GM21717 (cell line): ENCODE data around the gene ATF5.
"Not testable (repeated sequence)": the region's sequence is repeated elsewhere in the genome, so short reads cannot be mapped to it uniquely, and the experiment has no call there.

Experiments used
- ATAC-seq: cut with Tn5 transposase; IDR thresholded peaks from one replicate; pipeline ENCODE4 v1.9.1; 2021; ENCODE audit warnings: mild to moderate bottlenecking, moderate library complexity; ENCODE audit not compliant: unreplicated experiment

Gene ATF5

GRCh38 chr19:49940482-49940791 is 11.4 kb downstream of the ATF5 start:
- ATAC-seq: no peak

DNA sequence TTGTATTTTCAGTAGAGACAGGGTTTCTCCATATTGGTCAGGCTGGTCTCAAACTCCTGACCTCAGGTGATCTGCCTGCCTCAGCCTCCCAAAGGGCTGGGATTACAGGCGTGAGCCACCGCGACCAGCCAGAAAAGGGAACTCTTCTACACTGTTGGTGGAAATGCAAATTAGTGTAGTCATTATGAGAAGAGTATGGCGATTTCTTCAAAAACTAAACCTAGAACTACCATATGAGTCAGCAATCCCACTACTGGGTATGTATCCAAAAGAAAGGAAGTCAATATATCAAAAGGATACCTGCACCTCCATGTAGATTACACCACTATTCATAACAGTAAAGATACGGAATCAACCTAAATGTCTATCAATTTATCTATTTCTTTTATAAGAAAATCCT is 15.6 kb downstream of the ATF5 start:
- ATAC-seq: not testable (repeated sequence)

DNA sequence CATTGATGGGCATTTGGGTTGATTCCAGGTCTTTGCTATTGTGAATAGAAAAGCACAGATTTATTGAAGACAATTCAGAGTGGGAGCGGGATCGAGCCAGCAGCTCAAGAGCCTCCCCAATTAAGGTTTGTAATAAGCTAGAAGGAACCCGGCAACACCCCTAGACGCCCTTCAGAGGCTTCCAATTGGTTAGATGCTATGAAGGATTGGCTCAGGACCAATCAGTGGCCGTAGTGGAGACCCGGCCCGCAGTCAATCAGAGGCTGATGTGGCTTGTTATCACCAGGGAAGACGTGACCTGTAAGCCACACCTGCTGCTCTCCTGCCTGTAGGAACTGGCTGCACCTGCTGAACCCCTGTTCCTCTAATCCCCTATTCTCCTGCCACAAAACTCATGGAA is 17.4 kb downstream of the ATF5 start:
- no peak for ATAC-seq

DNA sequence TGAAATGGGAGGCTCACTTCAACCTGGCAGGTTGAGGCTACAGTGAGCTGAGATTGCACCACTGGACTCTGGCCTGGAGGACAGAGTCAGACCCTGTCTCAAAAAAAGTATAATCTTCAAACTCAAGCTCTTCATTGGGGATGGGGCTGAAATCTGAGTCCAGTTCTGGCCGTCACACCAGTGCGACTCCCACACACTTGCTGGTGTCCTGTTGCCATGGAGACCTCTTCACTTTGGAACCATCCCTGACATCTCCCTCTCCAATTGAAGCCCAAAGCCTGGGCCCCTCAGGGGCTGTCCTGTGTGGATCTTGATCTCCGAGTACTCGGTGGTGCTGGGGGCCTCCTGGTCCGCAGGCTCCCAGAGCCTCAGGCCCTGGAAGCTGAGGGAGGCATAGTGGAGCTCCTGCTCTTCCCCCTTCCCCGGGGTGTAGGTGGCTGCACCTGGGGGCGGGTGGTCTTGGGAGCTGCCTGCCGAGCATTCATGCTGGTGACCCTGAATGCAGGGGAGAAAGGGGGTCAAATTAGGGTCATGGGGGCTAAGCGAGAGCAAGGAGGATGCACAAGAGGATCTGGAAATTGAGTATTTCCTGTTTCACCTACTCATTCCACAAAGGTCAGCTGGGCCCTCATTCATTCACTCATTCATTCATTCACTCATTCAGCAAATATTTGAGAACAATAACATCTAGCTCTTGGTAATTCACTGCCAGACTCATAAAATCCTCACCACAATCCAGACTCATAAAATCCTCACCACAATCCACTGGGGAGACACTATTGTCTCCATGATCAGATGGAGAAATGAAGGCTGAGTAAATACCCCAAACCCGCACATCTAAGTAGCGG is 21.0 kb downstream of the ATF5 start:
- ATAC-seq: no peak

DNA sequence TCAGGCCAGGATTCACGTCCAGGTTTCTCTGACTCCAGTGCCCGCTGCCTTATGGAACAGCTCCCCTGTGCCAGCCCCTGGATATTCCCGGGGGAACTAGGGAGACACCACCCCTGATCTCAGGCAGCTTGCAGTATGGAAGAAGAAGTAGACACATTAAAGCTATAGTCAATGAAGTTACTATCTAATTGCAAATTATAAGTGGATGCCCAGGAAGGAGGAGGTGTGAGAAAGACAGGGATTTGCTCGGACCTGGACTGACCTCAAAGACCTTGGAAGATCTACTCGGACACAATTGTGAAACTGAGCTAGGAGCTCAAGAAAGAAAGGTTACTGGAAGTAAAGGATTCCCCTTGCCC is 21.6 kb downstream of the ATF5 start:
- no peak for ATAC-seq

DNA sequence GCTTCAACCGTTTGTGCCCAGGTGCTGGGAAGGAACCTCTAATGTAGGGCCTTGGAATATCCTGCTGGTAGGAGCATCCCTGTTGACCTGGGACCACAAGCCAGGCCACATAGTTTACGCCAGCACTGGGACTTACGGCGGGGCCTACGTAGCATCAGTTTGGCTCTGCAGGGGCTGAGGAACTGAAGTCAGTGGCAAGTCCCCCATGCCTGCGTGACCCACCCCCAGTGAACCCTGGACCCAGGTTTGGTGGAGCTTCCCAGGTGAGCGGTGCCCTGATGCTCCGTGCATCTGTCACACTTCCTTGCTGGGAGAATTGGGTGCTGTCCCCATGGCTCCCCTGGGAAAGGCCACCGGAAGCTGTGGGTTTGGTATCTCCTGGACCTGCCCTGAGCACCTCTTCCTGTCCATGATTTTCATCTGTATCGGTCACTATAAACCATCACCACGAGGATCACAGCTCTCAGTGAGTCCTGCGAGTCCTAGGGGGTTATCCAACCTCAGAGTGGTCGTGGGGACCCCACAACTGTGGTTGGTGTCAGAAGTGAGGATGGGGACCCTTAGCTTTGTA is 22.0 kb downstream of the ATF5 start:
- ATAC-seq: no peak

- no peak for ATAC-seq
These were observed 22.9 kb downstream of the ATF5 start for GRCh38 chr19:49951806-49952478.

GRCh38 chr19:49952479-49952836 is 23.5 kb downstream of the ATF5 start:
- ATAC-seq: no peak

DNA sequence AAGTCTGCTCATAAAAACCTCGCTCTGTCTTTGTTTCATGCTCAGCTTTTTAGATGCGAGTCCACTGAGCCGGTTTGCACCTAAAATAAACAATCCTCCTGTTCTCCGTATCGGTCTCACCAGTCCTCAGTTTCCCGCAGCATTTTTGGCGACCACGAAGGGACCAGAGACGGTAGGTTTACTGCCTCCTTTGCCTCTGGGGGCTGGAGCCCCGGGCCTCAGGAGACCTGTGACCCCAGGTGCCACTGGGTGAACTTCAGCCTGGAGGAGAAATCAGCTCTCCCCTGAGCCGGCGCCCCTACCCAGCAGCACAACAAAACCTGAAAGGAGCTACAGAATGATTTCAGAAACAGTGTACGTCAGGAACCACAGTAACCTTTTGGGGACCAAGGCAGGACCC is 23.9 kb downstream of the ATF5 start:
- ATAC-seq: no peak

DNA sequence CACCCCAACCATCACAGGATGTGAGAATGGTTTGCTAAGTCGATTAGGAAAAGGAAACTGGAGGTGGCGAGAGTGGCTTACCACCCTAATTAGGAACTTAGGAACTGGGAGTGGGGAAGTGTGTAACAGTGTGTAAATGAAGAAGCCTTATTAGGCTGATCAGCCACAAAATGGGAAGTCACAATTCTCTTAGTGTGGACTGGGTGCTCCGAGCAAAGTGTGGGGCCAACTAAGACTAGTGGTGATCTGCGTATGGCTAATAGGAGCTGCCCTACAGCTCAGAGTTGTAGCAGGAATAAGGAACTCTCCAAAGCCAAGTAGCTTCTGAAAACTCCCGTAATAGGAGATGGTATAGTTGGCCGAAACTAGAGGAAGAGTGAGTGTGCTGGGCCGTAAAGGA is 24.4 kb downstream of the ATF5 start:
- no peak for ATAC-seq

DNA sequence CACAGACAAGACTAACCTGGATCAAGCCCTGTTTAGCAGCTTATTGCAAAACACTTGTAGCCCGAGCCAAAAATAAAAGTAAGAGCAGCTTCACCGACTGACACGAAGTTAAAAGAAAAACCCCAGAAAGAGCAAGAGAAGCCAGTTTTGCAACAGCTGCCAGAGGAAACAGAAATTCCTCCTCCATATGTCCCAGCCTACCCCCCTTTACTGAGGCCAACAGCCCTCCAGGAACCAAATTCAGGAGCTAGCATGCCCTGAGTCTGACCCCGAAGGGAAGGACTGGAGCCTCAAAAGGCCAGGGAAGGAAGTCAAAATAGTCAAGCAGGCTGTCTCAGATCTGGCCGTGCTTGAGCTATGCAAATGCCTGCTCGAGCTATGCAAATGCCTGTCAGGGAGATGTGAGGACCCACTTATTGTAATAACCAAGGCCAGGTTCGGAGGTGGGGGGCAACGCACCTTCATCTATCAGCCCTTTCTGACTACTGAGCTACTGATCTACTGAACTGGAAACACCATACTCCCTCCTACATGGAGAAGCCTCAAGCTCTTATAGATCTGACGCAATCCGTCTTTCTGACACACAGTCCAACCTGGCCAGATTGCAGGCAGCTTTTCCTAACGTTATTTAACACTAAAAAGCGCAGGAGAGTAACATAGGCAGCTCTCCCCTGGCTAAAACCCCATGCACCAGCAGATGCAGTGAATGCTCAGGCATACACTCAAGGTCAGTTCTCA is 25.3 kb downstream of the ATF5 start:
- ATAC-seq: no peak

GRCh38 chr19:49954933-49955332 is 25.9 kb downstream of the ATF5 start:
- ATAC-seq: no peak

DNA sequence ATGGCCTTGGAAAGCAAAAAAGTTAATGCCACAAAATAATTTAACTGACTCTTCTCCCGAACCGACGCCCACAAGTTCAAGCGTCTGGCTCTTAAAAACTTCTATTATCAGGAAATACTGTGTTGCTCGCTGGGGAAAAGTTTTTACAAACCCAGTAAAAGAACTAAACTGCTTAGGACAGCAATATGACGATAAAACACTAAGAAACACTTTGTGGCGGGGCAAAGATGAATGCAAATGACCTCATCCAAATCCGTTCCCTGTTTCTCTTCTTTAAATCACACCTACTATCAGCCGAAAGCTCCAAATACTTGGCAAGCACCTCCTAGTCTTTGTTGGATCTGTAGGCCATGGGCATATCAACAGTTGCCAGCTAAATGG is 27.1 kb downstream of the ATF5 start:
- ATAC-seq: no peak

DNA sequence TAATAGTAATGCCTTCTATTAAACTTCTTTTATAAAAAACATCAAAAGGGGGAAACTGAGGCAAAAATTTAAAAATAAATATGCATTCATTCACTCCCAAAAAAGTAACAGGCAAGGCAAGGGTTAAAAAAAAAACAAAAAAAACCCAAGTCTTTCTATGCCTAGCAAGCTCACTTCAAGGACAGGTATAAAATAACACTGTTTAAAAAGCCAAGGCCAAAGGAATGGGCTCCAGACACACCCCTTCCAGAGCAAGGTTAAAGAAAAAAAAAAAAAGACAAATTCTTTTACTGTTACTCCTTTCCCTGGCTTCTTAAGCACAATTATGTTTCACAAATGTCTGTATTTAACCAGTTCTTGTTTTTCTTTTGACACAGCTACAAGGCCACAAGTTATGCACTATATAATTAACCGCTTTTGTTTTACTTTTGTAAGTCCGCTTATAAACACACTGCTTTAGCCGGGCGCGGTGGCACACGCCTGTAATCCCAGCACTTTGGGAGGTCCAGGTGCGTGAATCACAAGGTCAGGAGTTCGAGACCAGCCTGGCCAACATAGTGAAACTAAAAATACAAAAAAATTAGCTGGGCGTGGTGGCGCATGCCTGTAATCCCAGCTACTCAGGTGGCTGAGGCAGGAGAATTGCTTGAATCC is 28.4 kb downstream of the ATF5 start:
- no peak for ATAC-seq

- ATAC-seq: not testable (repeated sequence)
These were observed 29.1 kb downstream of the ATF5 start for GRCh38 chr19:49958144-49958543.

DNA sequence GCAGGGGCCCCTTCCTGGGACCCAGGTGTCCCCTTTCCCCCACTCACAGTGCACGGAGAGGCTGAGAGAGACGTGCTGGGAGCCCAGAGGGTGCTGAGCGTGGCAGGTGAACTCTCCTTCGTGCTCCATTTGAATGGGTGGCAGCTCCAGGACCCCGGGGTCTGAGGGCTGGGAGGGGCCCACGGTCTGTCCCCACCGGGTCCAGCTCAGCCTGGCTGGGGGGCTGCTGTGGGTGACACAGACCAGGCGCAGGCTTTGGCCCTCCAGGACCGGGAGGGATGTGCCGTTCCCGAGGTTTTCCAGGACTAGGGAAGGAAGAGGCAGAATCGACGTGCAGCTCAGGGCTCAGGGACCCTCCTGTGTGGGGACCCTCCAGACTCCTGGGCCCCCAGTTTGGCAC is 29.6 kb downstream of the ATF5 start:
- not testable (repeated sequence) for ATAC-seq

- ATAC-seq: not testable (repeated sequence)
These were observed 30.9 kb downstream of the ATF5 start for GRCh38 chr19:49959892-49960291.

DNA sequence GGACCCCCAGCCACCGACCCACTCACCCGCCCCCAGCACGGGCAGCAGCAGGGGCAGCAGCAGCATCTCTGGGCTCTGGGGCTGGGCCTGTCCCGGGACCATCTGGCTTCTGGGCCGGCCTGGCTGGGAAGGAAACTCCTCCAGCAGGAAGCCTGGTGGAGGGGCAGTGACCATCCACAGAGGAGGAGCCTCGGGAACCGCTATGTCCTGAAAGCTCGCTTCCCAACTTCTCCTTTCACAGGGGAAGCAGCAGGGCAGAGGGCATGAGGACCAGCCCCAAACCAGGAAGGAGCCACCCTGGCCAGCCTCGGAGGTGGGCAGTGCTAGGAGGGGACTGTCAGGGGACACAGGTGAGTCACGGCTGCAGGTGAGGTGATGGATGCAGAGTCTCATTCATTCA is 32.0 kb downstream of the ATF5 start, which contains the start of gene SIGLEC11:
TSS of gene SIGLEC11 (minus strand) at position 193 of the 400 bp plus-strand sequence. CDS start at position 102, 91 bp downstream.
- not testable (repeated sequence) for ATAC-seq

DNA sequence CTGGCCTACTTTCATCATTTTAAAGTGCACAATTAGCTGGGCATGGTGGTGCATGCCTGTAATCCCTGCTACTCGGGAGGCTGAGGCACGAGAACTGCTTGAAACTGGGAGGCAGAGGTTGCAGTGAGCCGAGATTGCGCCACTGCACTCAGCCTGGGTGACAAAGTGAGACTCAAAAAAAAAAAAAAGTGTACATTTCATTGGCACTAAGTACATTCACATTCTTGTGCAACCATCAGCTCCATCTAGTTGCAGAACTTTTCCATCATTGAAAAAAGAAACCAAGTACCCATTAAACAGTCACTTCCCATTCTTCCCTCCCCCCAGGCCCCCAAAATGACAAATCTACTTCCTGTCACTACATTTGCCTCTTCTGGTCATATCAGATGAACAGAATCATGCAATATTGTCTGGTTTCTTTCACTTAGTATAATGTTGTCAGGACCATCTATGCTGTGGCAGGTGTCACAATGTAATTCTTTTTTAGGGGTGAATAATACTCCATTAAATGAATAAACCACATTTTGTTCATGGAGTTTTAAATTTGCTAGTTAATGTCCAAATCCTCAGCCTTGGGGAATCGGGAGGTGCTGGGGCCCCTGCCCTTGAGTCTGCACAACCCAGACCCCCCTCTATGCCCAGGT is 39.4 kb downstream of the ATF5 start:
- ATAC-seq: no peak

DNA sequence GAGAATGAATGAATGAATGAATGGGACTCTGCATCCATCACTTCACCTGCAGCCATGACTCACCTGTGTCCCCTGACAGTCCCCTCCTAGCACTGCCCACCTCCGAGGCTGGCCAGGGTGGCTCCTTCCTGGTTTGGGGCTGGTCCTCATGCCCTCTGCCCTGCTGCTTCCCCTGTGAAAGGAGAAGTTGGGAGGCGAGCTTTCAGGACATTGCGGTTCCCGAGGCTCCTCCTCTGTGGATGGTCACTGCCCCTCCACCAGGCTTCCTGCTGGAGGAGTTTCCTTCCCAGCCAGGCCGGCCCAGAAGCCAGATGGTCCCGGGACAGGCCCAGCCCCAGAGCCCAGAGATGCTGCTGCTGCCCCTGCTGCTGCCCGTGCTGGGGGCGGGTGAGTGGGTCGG is 40.4 kb downstream of the ATF5 start:
- not testable (repeated sequence) for ATAC-seq

DNA sequence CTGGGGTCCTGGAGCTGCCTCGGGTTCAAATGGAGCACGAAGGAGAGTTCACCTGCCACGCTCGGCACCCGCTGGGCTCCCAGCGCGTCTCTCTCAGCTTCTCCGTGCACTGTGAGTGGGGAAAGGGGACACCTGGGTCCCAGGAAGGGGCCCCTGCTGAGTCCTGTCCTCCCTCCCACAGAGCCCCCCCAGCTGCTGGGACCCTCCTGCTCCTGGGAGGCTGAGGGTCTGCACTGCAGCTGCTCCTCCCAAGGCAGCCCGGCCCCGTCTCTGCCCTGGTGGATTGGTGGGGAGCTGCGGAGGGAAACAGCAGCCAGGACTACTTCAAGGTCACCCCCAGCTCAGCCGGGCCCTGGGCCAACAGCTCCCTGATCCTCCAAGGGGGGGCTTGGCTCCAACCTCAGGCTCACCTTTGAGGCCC is 43.0 kb downstream of the ATF5 start:
- ATAC-seq: no peak
